ENCODE results near the gene LTBP4.

The LTBP4 gene

GRCh38 chr19:40578442-40578908 lies 22.7 kb upstream of the LTBP4 start:
- DNase-seq = peak; percentile 29
- TF ChIP-seq EZH2 (IDR thresholded peaks at IDR 0.05; ENCODE audit: borderline replicate concordance, low read depth, low read length, severe bottlenecking) = no peak
- TF ChIP-seq CTCF (IDR thresholded peaks at IDR 0.05; ENCODE audit: borderline replicate concordance, extremely low read depth, low read length, poor library complexity, severe bottlenecking) = no peak
- ATAC-seq (ENCODE audit: insufficient read depth, low read depth) = no peak
- no peaks in the 10 kb centered on the region for H4K20me1 ChIP-seq (ENCODE audit: insufficient read depth, low read length)
- no peaks in the 10 kb centered on the region for H3K27me3 ChIP-seq (ENCODE audit: insufficient read depth, low read length, poor library complexity)
- peaks cover 19% of the 10 kb centered on the region for H3K79me2 ChIP-seq (ENCODE audit: insufficient read depth, low read length)
- no peak overlapping the region; the same call in 1 of the 2 replicates for H3K27ac ChIP-seq (ENCODE audit: low read length)
- H2AFZ ChIP-seq (ENCODE audit: low read depth, low read length) = no peak overlapping the region
- H3K4me3 ChIP-seq (ENCODE audit: low read depth in 1 of 2, low read length in 2 of 2) = peak overlapping the region in 1 of 2 experiments; percentile 90; a peak in 1 of 4 replicates
- peaks cover 45% of the 10 kb centered on the region for H3K36me3 ChIP-seq (ENCODE audit: insufficient read depth, low read length)
- peaks cover 22% of the 10 kb centered on the region for H3K4me1 ChIP-seq (ENCODE audit: insufficient read depth, low read length)
- H3K9me3 ChIP-seq (ENCODE audit: insufficient read depth, low read length, severe bottlenecking) = no peaks in the 10 kb centered on the region
- peak overlapping the region; percentile 75; the same call in 1 of the 2 replicates for H3K9ac ChIP-seq (ENCODE audit: low read depth, low read length)
- H3K4me2 ChIP-seq (ENCODE audit: insufficient read depth, low read length) = peak overlapping the region; percentile 88

- H3K9me3 ChIP-seq (ENCODE audit: insufficient read depth, low read length, severe bottlenecking) = no peaks in the 10 kb centered on the region
- H2AFZ ChIP-seq (ENCODE audit: low read depth, low read length) = no peak overlapping the region
- H3K4me2 ChIP-seq (ENCODE audit: insufficient read depth, low read length) = no peak overlapping the region
- H3K9ac ChIP-seq (ENCODE audit: low read depth, low read length) = no peak overlapping the region
- H3K27ac ChIP-seq (ENCODE audit: low read length) = no peak overlapping the region
- DNase-seq = no peak
- H3K4me1 ChIP-seq (ENCODE audit: insufficient read depth, low read length) = peaks cover 22% of the 10 kb centered on the region
- H3K27me3 ChIP-seq (ENCODE audit: insufficient read depth, low read length, poor library complexity) = no peaks in the 10 kb centered on the region
- H3K79me2 ChIP-seq (ENCODE audit: insufficient read depth, low read length) = peaks cover 19% of the 10 kb centered on the region
- no peak for ATAC-seq (ENCODE audit: insufficient read depth, low read depth)
- no peak overlapping the region for H3K4me3 ChIP-seq (ENCODE audit: low read depth in 1 of 2, low read length in 2 of 2)
- TF ChIP-seq CTCF (IDR thresholded peaks at IDR 0.05; ENCODE audit: borderline replicate concordance, extremely low read depth, low read length, poor library complexity, severe bottlenecking) = no peak
- no peak for TF ChIP-seq EZH2 (IDR thresholded peaks at IDR 0.05; ENCODE audit: borderline replicate concordance, low read depth, low read length, severe bottlenecking)
- H3K36me3 ChIP-seq (ENCODE audit: insufficient read depth, low read length) = peaks cover 47% of the 10 kb centered on the region
- no peaks in the 10 kb centered on the region for H4K20me1 ChIP-seq (ENCODE audit: insufficient read depth, low read length)
Observed at GRCh38 chr19:40580619-40581018, 20.6 kb upstream of the LTBP4 start.

GRCh38 chr19:40581531-40581930 lies 19.6 kb upstream of the LTBP4 start:
- ATAC-seq (ENCODE audit: insufficient read depth, low read depth) = no peak
- no peaks in the 10 kb centered on the region for H4K20me1 ChIP-seq (ENCODE audit: insufficient read depth, low read length)
- peaks cover 19% of the 10 kb centered on the region for H3K79me2 ChIP-seq (ENCODE audit: insufficient read depth, low read length)
- H3K4me3 ChIP-seq (ENCODE audit: low read depth in 1 of 2, low read length in 2 of 2) = no peak overlapping the region
- no peaks in the 10 kb centered on the region for H3K9me3 ChIP-seq (ENCODE audit: insufficient read depth, low read length, severe bottlenecking)
- no peak overlapping the region for H3K27ac ChIP-seq (ENCODE audit: low read length)
- H3K27me3 ChIP-seq (ENCODE audit: insufficient read depth, low read length, poor library complexity) = no peaks in the 10 kb centered on the region
- TF ChIP-seq EZH2 (IDR thresholded peaks at IDR 0.05; ENCODE audit: borderline replicate concordance, low read depth, low read length, severe bottlenecking) (no peak), CTCF (IDR thresholded peaks at IDR 0.05; ENCODE audit: borderline replicate concordance, extremely low read depth, low read length, poor library complexity, severe bottlenecking) (no peak)
- no peak overlapping the region for H2AFZ ChIP-seq (ENCODE audit: low read depth, low read length)
- DNase-seq = no peak
- H3K4me2 ChIP-seq (ENCODE audit: insufficient read depth, low read length) = no peak overlapping the region
- peaks cover 16% of the 10 kb centered on the region for H3K4me1 ChIP-seq (ENCODE audit: insufficient read depth, low read length)
- no peak overlapping the region for H3K9ac ChIP-seq (ENCODE audit: low read depth, low read length)
- peaks cover 51% of the 10 kb centered on the region for H3K36me3 ChIP-seq (ENCODE audit: insufficient read depth, low read length)
